BLaER1 treated with 17β-estradiol and CSF1 and Interleukin-3, amounts not matched to agents 10 nM and 100 nM (cell line): ENCODE measurements around the gene SCARB2.

Experiments
- H3K27ac ChIP-seq, 11 experiments: shearing (Covaris generic); formaldehyde crosslinking; 2 replicates each; pipeline ENCODE4 v1.8.1; 2022
- H3K27me3 ChIP-seq, 11 experiments: shearing (Covaris generic); formaldehyde crosslinking; 2 replicates each; pipeline ENCODE4 v1.8.1; 2022
- H3K36me3 ChIP-seq, 11 experiments: shearing (Covaris generic); formaldehyde crosslinking; 2 replicates each; pipeline ENCODE4 v1.8.1; 2022
- H3K4me1 ChIP-seq, 10 experiments: shearing (Covaris generic); formaldehyde crosslinking; 2 replicates each; pipeline ENCODE4 v1.8.1; 2022
- H3K4me2 ChIP-seq, 11 experiments: shearing (Covaris generic); formaldehyde crosslinking; 2 replicates each; pipeline ENCODE4 v1.8.1; 2022
- H3K4me3 ChIP-seq, 10 experiments: shearing (Covaris generic); formaldehyde crosslinking; 2 replicates each; pipeline ENCODE4 v1.8.1; 2022
- H3K9ac ChIP-seq, 11 experiments: shearing (Covaris generic); formaldehyde crosslinking; 2 replicates each; pipeline ENCODE4 v1.8.1; 2022
- H3K9me3 ChIP-seq, 11 experiments: shearing (Covaris generic); formaldehyde crosslinking; replicated peaks in 1 of 11; 2 replicates each; pipeline ENCODE4 v1.8.1; 2022
- H4K20me1 ChIP-seq, 11 experiments: shearing (Covaris generic); formaldehyde crosslinking; 2 replicates each; pipeline ENCODE4 v1.8.1; 2022
- Cebpa-rat ChIP-seq, 11 experiments: shearing (Covaris generic); IDR thresholded peaks; 2 replicates each; pipeline ENCODE4 v1.8.1; 2022

Gene SCARB2

GRCh38 chr4:76207549-76207948 is 6.1 kb downstream of the SCARB2 start:
- Histone ChIP-seq H3K27ac (peak overlapping the region in 5 of 11 experiments; percentile 27 to 89 (median 66); a peak in 6 of 22 replicates), H3K9ac (peak overlapping the region in 3 of 11 experiments; percentile 64 to 69 (median 65); a peak in 6 of 22 replicates), H3K4me2 (peak overlapping the region in 10 of 11 experiments; percentile 66 to 98 (median 94); a peak in 19 of 22 replicates), H3K4me3 (peak overlapping the region in 5 of 10 experiments; percentile 18 to 91 (median 57); a peak in 8 of 20 replicates), H3K36me3 (peaks cover 0 to 67% (median 12%) of the 10 kb centered on the region in 11 experiments; a peak in 10 of 22 replicates), H3K4me1 (peaks cover 47 to 92% (median 59%) of the 10 kb centered on the region in 10 experiments), H3K9me3 (no peaks in the 10 kb centered on the region), H3K27me3 (no peaks in the 10 kb centered on the region), H4K20me1 (peaks cover 0 to 67% (median 10%) of the 10 kb centered on the region in 11 experiments; a peak in 11 of 22 replicates)
- TF ChIP-seq Cebpa-rat (IDR thresholded peaks at IDR 0.05) = no peak

GRCh38 chr4:76206222-76206942 is 7.2 kb downstream of the SCARB2 start:
- peak overlapping the region in 2 of 11 experiments; percentile 64 to 69; a peak in 3 of 22 replicates for H3K9ac ChIP-seq
- H3K27me3 ChIP-seq = no peaks in the 10 kb centered on the region
- peaks cover 40 to 94% (median 54%) of the 10 kb centered on the region in 10 experiments for H3K4me1 ChIP-seq
- H3K36me3 ChIP-seq = peaks cover 0 to 56% (median 12%) of the 10 kb centered on the region in 11 experiments; a peak in 10 of 22 replicates
- peak overlapping the region in 5 of 11 experiments; percentile 3 to 98 (median 97); a peak in 8 of 22 replicates for H3K4me2 ChIP-seq
- no peak for TF ChIP-seq Cebpa-rat (IDR thresholded peaks at IDR 0.05)
- H3K27ac ChIP-seq = peak overlapping the region in 3 of 11 experiments; percentile 27 to 38 (median 27); a peak in 4 of 22 replicates
- no peaks in the 10 kb centered on the region for H3K9me3 ChIP-seq
- H4K20me1 ChIP-seq = peaks cover 0 to 73% (median under 1%) of the 10 kb centered on the region in 11 experiments; a peak in 10 of 22 replicates
- H3K4me3 ChIP-seq = peak overlapping the region in 1 of 10 experiments; percentile 82; a peak in 2 of 20 replicates

GRCh38 chr4:76205476-76205875 is 8.1 kb downstream of the SCARB2 start:
- H3K4me3 ChIP-seq = peak overlapping the region in 1 of 10 experiments; percentile 10; a peak in 1 of 20 replicates
- H3K4me1 ChIP-seq = peaks cover 40 to 95% (median 54%) of the 10 kb centered on the region in 10 experiments
- peaks cover 0 to 53% (median 12%) of the 10 kb centered on the region in 11 experiments; a peak in 9 of 22 replicates for H3K36me3 ChIP-seq
- no peaks in the 10 kb centered on the region for H3K27me3 ChIP-seq
- no peak overlapping the region for H3K27ac ChIP-seq
- peaks cover 0 to 81% (median 0%) of the 10 kb centered on the region in 11 experiments; a peak in 12 of 22 replicates for H4K20me1 ChIP-seq
- no peaks in the 10 kb centered on the region for H3K9me3 ChIP-seq
- H3K9ac ChIP-seq = peak overlapping the region in 2 of 11 experiments; percentile 41 to 69; a peak in 2 of 22 replicates
- peak overlapping the region in 4 of 11 experiments; percentile 2 to 98 (median 97); a peak in 7 of 22 replicates for H3K4me2 ChIP-seq
- no peak for TF ChIP-seq Cebpa-rat (IDR thresholded peaks at IDR 0.05)

GRCh38 chr4:76204936-76205335 is 8.7 kb downstream of the SCARB2 start:
- H3K27ac ChIP-seq = no peak overlapping the region

GRCh38 chr4:76203541-76203940 is 10.1 kb downstream of the SCARB2 start:
- no peak overlapping the region for H3K4me3 ChIP-seq
- H3K4me2 ChIP-seq = peak overlapping the region in 3 of 11 experiments; percentile 34 to 97 (median 97); a peak in 6 of 22 replicates
- H3K27me3 ChIP-seq = no peaks in the 10 kb centered on the region
- H3K27ac ChIP-seq = no peak overlapping the region
- H3K9ac ChIP-seq = no peak overlapping the region
- H3K9me3 ChIP-seq = no peaks in the 10 kb centered on the region
- H4K20me1 ChIP-seq = peaks cover 0 to 80% (median 0%) of the 10 kb centered on the region in 11 experiments; a peak in 12 of 22 replicates
- peaks cover 43 to 95% (median 54%) of the 10 kb centered on the region in 10 experiments for H3K4me1 ChIP-seq
- H3K36me3 ChIP-seq = peaks cover 0 to 42% (median 9%) of the 10 kb centered on the region in 11 experiments; a peak in 9 of 22 replicates
- TF ChIP-seq Cebpa-rat (IDR thresholded peaks at IDR 0.05) = no peak

More at GRCh38 chr4:76204936-76205335, 8.7 kb downstream of the SCARB2 start:
- Histone ChIP-seq H3K4me1 (peaks cover 42 to 95% (median 54%) of the 10 kb centered on the region in 10 experiments), H3K27me3 (no peaks in the 10 kb centered on the region), H3K36me3 (peaks cover 0 to 49% (median 12%) of the 10 kb centered on the region in 11 experiments; a peak in 9 of 22 replicates), H3K9me3 (no peaks in the 10 kb centered on the region), H3K4me3 (no peak overlapping the region), H4K20me1 (peaks cover 0 to 82% (median 0%) of the 10 kb centered on the region in 11 experiments; a peak in 12 of 22 replicates), H3K9ac (no peak overlapping the region), H3K4me2 (peak overlapping the region in 3 of 11 experiments; percentile 34 to 97 (median 97); a peak in 6 of 22 replicates)
- TF ChIP-seq Cebpa-rat (IDR thresholded peaks at IDR 0.05) = no peak

GRCh38 chr4:76201276-76201675 is 12.3 kb downstream of the SCARB2 start:
- peaks cover 52 to 99% (median 59%) of the 10 kb centered on the region in 10 experiments for H3K4me1 ChIP-seq
- peak overlapping the region in 7 of 11 experiments; percentile 9 to 92 (median 89); a peak in 7 of 22 replicates for H3K27ac ChIP-seq
- peaks cover 0 to 42% (median 9%) of the 10 kb centered on the region in 11 experiments; a peak in 10 of 22 replicates for H3K36me3 ChIP-seq

GRCh38 chr4:76200771-76201231 is 12.8 kb downstream of the SCARB2 start:
- Histone ChIP-seq H3K9ac (peak overlapping the region in 9 of 11 experiments; percentile 9 to 80 (median 76); a peak in 7 of 22 replicates), H3K9me3 (no peaks in the 10 kb centered on the region), H3K4me2 (peak overlapping the region; percentile 81 to 99 (median 91)), H3K4me1 (peaks cover 57 to 99% (median 63%) of the 10 kb centered on the region in 10 experiments), H4K20me1 (peaks cover 0 to 56% (median 0%) of the 10 kb centered on the region in 11 experiments; a peak in 11 of 22 replicates), H3K27me3 (no peaks in the 10 kb centered on the region), H3K4me3 (peak overlapping the region in 2 of 10 experiments; percentile 38; a peak in 3 of 20 replicates), H3K36me3 (peaks cover 0 to 42% (median 7%) of the 10 kb centered on the region in 11 experiments; a peak in 10 of 22 replicates), H3K27ac (peak overlapping the region in 10 of 11 experiments; percentile 78 to 92 (median 89); a peak in 20 of 22 replicates)
- no peak for TF ChIP-seq Cebpa-rat (IDR thresholded peaks at IDR 0.05)

More at GRCh38 chr4:76201276-76201675, 12.3 kb downstream of the SCARB2 start:
- H4K20me1 ChIP-seq = peaks cover 0 to 61% (median 0%) of the 10 kb centered on the region in 11 experiments; a peak in 11 of 22 replicates
- no peaks in the 10 kb centered on the region for H3K27me3 ChIP-seq
- TF ChIP-seq Cebpa-rat (IDR thresholded peaks at IDR 0.05) = no peak
- no peak overlapping the region; a peak in 1 of 20 replicates for H3K4me3 ChIP-seq
- no peaks in the 10 kb centered on the region for H3K9me3 ChIP-seq
- peak overlapping the region; percentile 81 to 99 (median 91) for H3K4me2 ChIP-seq
- H3K9ac ChIP-seq = 0 out of 22 replicates have a peak overlapping the region, but pooled peaks of 1 of the 11 experiments have one; percentile 9

GRCh38 chr4:76199664-76200211 is 13.9 kb downstream of the SCARB2 start:
- Histone ChIP-seq H3K4me2 (peak overlapping the region; percentile 81 to 99 (median 91)), H4K20me1 (peaks cover 0 to 45% (median 0%) of the 10 kb centered on the region in 11 experiments; a peak in 9 of 22 replicates), H3K9ac (peak overlapping the region; percentile 62 to 80 (median 76)), H3K4me3 (peak overlapping the region; percentile 8 to 41 (median 36); a peak in 17 of 20 replicates), H3K9me3 (no peaks in the 10 kb centered on the region), H3K4me1 (peaks cover 68 to 99% (median 73%) of the 10 kb centered on the region in 10 experiments), H3K27ac (peak overlapping the region; percentile 71 to 92 (median 89)), H3K36me3 (peaks cover 3 to 42% (median 13%) of the 10 kb centered on the region in 11 experiments; a peak in 19 of 22 replicates), H3K27me3 (no peaks in the 10 kb centered on the region)
- no peak for TF ChIP-seq Cebpa-rat (IDR thresholded peaks at IDR 0.05)
